ENCODE results near the gene MGST1. TPM values are rescaled to one million over a fixed set of nuclear protein-coding genes. Genes with fewer than 3 reads are reported as not detected.
A peak's percentile ranks its signal among the peaks of the same experiment; 100 is the strongest.

MGST1 gene
- total and polyA plus RNA-seq, 4 donors, result 84.6 to 2,615 (median 1,043) TPM

DNA sequence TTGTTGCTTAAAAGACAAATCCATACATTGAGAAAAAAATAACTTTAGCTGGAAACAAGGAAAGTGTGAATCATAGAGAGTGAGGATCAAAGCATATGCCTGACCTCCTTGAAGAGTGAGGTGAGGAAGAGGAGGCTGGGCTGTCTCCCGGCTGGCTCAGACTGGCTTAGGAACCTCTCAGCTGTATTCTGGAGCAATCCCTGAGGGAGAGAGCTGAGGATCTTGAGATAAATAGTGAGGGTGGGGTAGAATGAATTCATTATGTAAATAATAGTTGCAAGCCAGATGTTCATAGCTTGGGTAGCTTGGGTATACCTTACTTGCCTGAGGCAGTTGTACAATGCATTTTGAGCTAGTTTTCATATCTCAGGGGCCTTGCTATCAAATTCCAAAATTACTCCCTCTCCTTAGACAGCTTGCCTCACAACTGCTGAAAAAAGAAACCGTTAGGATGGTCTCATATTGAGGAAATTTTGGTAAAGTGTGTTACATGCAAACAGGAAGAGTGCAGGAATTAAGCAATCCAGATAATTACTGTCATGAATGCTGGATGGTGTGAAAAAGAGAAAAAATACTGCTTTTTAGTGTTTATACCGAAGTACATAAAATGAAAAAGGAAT, 39.5 kb upstream of the MGST1 start:
- 75% methylated on average over 3 of the region's 3 CpGs for WGBS

DNA sequence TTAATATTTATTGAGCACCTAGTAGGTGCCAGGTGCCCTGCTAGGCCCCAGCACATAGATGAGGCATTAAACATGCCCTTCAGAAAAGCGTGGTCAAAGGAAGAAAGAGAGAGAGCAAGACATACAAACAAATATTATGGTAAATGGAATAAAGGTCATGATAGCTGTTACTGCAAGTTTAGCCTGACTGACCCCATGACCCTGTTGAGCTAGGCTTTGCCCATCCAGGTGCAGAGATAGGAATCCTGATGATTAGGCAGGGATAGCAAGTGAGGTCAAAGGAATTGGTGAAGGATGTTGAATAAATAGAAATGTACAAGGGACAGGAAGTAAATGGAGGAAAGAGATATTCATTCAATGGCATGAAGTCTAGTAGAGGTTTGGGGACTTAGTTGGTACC, 36.5 kb upstream of the MGST1 start:
- Histone ChIP-seq H3K4me3 (ENCODE audit: low read depth in 1 of 3, low read length in 3 of 3) (no peak overlapping the region), H3K9me3 (ENCODE audit: control insufficient read depth in 4 of 4, low read length in 3 of 4) (peaks cover 0 to 7% (median under 1%) of the 10 kb centered on the region in 4 donors), H3K27ac (ENCODE audit: low read depth in 1 of 2, low read length in 2 of 2) (no peak overlapping the region), H3K27me3 (ENCODE audit: control insufficient read depth in 4 of 4, insufficient read depth in 4 of 4, low read length in 3 of 4) (no peaks in the 10 kb centered on the region), H3K4me1 (ENCODE audit: control insufficient read depth in 4 of 4, insufficient read depth in 4 of 4, low read length in 3 of 4) (no peaks in the 10 kb centered on the region), H3K9ac (ENCODE audit: low read depth in 1 of 2, low read length in 2 of 2) (no peak overlapping the region), H3K36me3 (ENCODE audit: control insufficient read depth in 4 of 4, insufficient read depth in 3 of 4, low read depth in 1 of 4, low read length in 3 of 4) (no peaks in the 10 kb centered on the region)
- 43% methylated on average over 1 of the region's 1 CpG for WGBS
- TF ChIP-seq, protein P1, sequence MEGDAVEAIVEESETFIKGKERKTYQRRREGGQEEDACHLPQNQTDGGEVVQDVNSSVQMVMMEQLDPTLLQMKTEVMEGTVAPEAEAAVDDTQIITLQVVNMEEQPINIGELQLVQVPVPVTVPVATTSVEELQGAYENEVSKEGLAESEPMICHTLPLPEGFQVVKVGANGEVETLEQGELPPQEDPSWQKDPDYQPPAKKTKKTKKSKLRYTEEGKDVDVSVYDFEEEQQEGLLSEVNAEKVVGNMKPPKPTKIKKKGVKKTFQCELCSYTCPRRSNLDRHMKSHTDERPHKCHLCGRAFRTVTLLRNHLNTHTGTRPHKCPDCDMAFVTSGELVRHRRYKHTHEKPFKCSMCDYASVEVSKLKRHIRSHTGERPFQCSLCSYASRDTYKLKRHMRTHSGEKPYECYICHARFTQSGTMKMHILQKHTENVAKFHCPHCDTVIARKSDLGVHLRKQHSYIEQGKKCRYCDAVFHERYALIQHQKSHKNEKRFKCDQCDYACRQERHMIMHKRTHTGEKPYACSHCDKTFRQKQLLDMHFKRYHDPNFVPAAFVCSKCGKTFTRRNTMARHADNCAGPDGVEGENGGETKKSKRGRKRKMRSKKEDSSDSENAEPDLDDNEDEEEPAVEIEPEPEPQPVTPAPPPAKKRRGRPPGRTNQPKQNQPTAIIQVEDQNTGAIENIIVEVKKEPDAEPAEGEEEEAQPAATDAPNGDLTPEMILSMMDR (IDR thresholded peaks at IDR 0.05; ENCODE audit: low read depth, low read length, missing input control), result no peak
- TF ChIP-seq TAF1 (conservative IDR thresholded peaks at IDR 0.05), result no peak
- peak; percentile 29 to 54 for TF ChIP-seq RXRA (IDR thresholded peaks at IDR 0.05)
- no peak for TF ChIP-seq FOXA2 (IDR thresholded peaks at IDR 0.05)
- TF ChIP-seq HNF4A (conservative IDR thresholded peaks at IDR 0.05), result peak in 1 of 2 donors; percentile 13
- TF ChIP-seq JUND (IDR thresholded peaks at IDR 0.05), result no peak
- no peak for DNase-seq (ENCODE audit: low spot score)

More for the DNA sequence above, 39.5 kb upstream of the MGST1 start:
- Histone ChIP-seq H3K9me3 (ENCODE audit: control insufficient read depth in 4 of 4, low read length in 3 of 4) (peaks cover 0 to 7% (median under 1%) of the 10 kb centered on the region in 4 donors), H3K4me1 (ENCODE audit: control insufficient read depth in 4 of 4, insufficient read depth in 4 of 4, low read length in 3 of 4) (no peaks in the 10 kb centered on the region), H3K9ac (ENCODE audit: low read depth in 1 of 2, low read length in 2 of 2) (no peak overlapping the region), H3K4me3 (ENCODE audit: low read depth in 1 of 3, low read length in 3 of 3) (no peak overlapping the region), H3K27ac (ENCODE audit: low read depth in 1 of 2, low read length in 2 of 2) (no peak overlapping the region), H3K36me3 (ENCODE audit: control insufficient read depth in 4 of 4, insufficient read depth in 3 of 4, low read depth in 1 of 4, low read length in 3 of 4) (no peaks in the 10 kb centered on the region), H3K27me3 (ENCODE audit: control insufficient read depth in 4 of 4, insufficient read depth in 4 of 4, low read length in 3 of 4) (no peaks in the 10 kb centered on the region)
- no peak for TF ChIP-seq TAF1 (conservative IDR thresholded peaks at IDR 0.05)
- TF ChIP-seq, protein P1 (IDR thresholded peaks at IDR 0.05; ENCODE audit: low read depth, low read length, missing input control), result no peak
- no peak for TF ChIP-seq JUND (IDR thresholded peaks at IDR 0.05)
- TF ChIP-seq, protein P2, sequence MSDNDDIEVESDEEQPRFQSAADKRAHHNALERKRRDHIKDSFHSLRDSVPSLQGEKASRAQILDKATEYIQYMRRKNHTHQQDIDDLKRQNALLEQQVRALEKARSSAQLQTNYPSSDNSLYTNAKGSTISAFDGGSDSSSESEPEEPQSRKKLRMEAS (IDR thresholded peaks at IDR 0.05), result no peak
- TF ChIP-seq FOXA1 (IDR thresholded peaks at IDR 0.05), result no peak
- TF ChIP-seq, protein P3, sequence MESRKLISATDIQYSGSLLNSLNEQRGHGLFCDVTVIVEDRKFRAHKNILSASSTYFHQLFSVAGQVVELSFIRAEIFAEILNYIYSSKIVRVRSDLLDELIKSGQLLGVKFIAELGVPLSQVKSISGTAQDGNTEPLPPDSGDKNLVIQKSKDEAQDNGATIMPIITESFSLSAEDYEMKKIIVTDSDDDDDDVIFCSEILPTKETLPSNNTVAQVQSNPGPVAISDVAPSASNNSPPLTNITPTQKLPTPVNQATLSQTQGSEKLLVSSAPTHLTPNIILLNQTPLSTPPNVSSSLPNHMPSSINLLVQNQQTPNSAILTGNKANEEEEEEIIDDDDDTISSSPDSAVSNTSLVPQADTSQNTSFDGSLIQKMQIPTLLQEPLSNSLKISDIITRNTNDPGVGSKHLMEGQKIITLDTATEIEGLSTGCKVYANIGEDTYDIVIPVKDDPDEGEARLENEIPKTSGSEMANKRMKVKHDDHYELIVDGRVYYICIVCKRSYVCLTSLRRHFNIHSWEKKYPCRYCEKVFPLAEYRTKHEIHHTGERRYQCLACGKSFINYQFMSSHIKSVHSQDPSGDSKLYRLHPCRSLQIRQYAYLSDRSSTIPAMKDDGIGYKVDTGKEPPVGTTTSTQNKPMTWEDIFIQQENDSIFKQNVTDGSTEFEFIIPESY (IDR thresholded peaks at IDR 0.05), result no peak
- no peak for TF ChIP-seq EGR1 (IDR thresholded peaks at IDR 0.05; ENCODE audit: low read depth in 2 of 2)
- TF ChIP-seq NR2F2 (IDR thresholded peaks at IDR 0.05), result no peak
- TF ChIP-seq YY1 (IDR thresholded peaks at IDR 0.05), result no peak
- TF ChIP-seq SP1 (IDR thresholded peaks at IDR 0.05), result no peak
- TF ChIP-seq, protein P4, sequence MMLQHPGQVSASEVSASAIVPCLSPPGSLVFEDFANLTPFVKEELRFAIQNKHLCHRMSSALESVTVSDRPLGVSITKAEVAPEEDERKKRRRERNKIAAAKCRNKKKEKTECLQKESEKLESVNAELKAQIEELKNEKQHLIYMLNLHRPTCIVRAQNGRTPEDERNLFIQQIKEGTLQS (IDR thresholded peaks at IDR 0.05), result no peak
- no peak for TF ChIP-seq RXRA (IDR thresholded peaks at IDR 0.05)
- no peak for DNase-seq (ENCODE audit: low spot score)
